Gastrocnemius medialis (tissue), 4 donors: ENCODE data around the gene RHOC.

Experiments
- CTCF ChIP-seq, 5 experiments: fragments of 450-650 bp in 3 of 5; fragments of 200-600 bp in 2 of 5; sonication (generic) in 2 of 5; IDR thresholded peaks in 4 of 5; conservative IDR thresholded peaks in 1 of 5; 1 replicate in 4 of 5; 2 replicates in 1 of 5; pipeline ENCODE4 v1.5.1; 2016 to 2019; ENCODE audit warnings: antibody characterized with exemption in 5 of 5, mild to moderate bottlenecking in 3 of 5, moderate library complexity in 3 of 5
- POLR2A ChIP-seq, 2 donors: fragments of 450-650 bp; IDR thresholded peaks; one replicate each; pipeline ENCODE4 v1.6.1; 2017; ENCODE audit warnings: antibody characterized with exemption in 2 of 2, mild to moderate bottlenecking in 2 of 2, moderate library complexity in 2 of 2

GRCh38 chr1:112651205-112651604 lies 55.7 kb downstream of the RHOC start:
- TF ChIP-seq CTCF (IDR thresholded peaks at IDR 0.05 in 4 of 5, conservative IDR thresholded peaks at IDR 0.05 in 1 of 5) (no peak), POLR2A (IDR thresholded peaks at IDR 0.05) (no peak)
